ENCODE results near the gene SDC1. TPM values are rescaled to one million over a fixed set of nuclear protein-coding genes. Genes with fewer than 3 reads are reported as not detected.
"Not testable (repeated sequence)": the region's sequence is repeated elsewhere in the genome, so short reads cannot be mapped to it uniquely, and the experiment has no call there.

Gene SDC1
- total RNA-seq: 0.63 and 1.1 TPM in 2 replicates

- DNase-seq: peak; percentile 66
- H3K27ac Mint-ChIP-seq: no peak within 1 kb of the TSS
- peaks cover 5% of the 10 kb centered on the region for H3K4me1 Mint-ChIP-seq
- intact Hi-C loops (cut with micrococcal nuclease): no loop called here
- H3K36me3 Mint-ChIP-seq (ENCODE audit: low read depth): no peaks in the 10 kb centered on the region
- H3K9me3 Mint-ChIP-seq: no peaks in the 10 kb centered on the region
- peaks cover 63% of the 10 kb centered on the region for H3K27me3 Mint-ChIP-seq
- H3K4me3 Mint-ChIP-seq: peak within 1 kb of the TSS; percentile 69
Measured at GRCh38 chr2:20224716-20225293, at the start of gene SDC1. TSS of gene SDC1 (minus strand) at chr2:20225130. CDS start at chr2:20224867, 263 bp downstream.

GRCh38 chr2:20273042-20273441 lies 48.1 kb upstream of the SDC1 start:
- H3K27me3 Mint-ChIP-seq: no peaks in the 10 kb centered on the region
- DNase-seq: no peak
- intact Hi-C loops (cut with micrococcal nuclease): no loop called here
- peaks cover 34% of the 10 kb centered on the region for H3K36me3 Mint-ChIP-seq (ENCODE audit: low read depth)
- H3K4me3 Mint-ChIP-seq: no peak overlapping the region
- H3K4me1 Mint-ChIP-seq: no peaks in the 10 kb centered on the region
- no peak overlapping the region for H3K27ac Mint-ChIP-seq
- H3K9me3 Mint-ChIP-seq: no peaks in the 10 kb centered on the region

- H3K27ac Mint-ChIP-seq; intact Hi-C loops (cut with micrococcal nuclease); H3K4me3 Mint-ChIP-seq; H3K4me1 Mint-ChIP-seq; DNase-seq; H3K27me3 Mint-ChIP-seq; H3K9me3 Mint-ChIP-seq: not testable (repeated sequence)
- H3K36me3 Mint-ChIP-seq (ENCODE audit: low read depth): peaks cover 49% of the 10 kb centered on the region
Measured at GRCh38 chr2:20268317-20268716, 43.4 kb upstream of the SDC1 start.

GRCh38 chr2:20267529-20267928 lies 42.6 kb upstream of the SDC1 start:
- Mint-ChIP-seq H3K9me3 (no peaks in the 10 kb centered on the region), H3K4me1 (peaks cover 8% of the 10 kb centered on the region), H3K27me3 (no peaks in the 10 kb centered on the region), H3K36me3 (ENCODE audit: low read depth) (peaks cover 49% of the 10 kb centered on the region), H3K27ac (peak overlapping the region; percentile 24), H3K4me3 (no peak overlapping the region)
- no peak for DNase-seq
- intact Hi-C loops (cut with micrococcal nuclease): no loop called here

- no peaks in the 10 kb centered on the region for H3K9me3 Mint-ChIP-seq
- H3K27me3 Mint-ChIP-seq: no peaks in the 10 kb centered on the region
- DNase-seq: no peak
- H3K4me1 Mint-ChIP-seq: peaks cover 8% of the 10 kb centered on the region
- H3K4me3 Mint-ChIP-seq: no peak overlapping the region
- intact Hi-C loops (cut with micrococcal nuclease): loop anchor here (2.0 kb wide), 1 partner anchor 20 kb away; no protein-coding TSS in a partner anchor
- H3K27ac Mint-ChIP-seq: no peak overlapping the region
- peaks cover 48% of the 10 kb centered on the region for H3K36me3 Mint-ChIP-seq (ENCODE audit: low read depth)
Measured at GRCh38 chr2:20264629-20265028, 39.7 kb upstream of the SDC1 start.

GRCh38 chr2:20257411-20257810 lies 32.5 kb upstream of the SDC1 start:
- intact Hi-C loops (cut with micrococcal nuclease): loop anchor here (5.0 kb wide), 1 partner anchor 40 kb away; no protein-coding TSS in a partner anchor
- H3K36me3 Mint-ChIP-seq (ENCODE audit: low read depth): peaks cover 45% of the 10 kb centered on the region

GRCh38 chr2:20254731-20255130 lies 29.8 kb upstream of the SDC1 start:
- Mint-ChIP-seq H3K27me3 (no peaks in the 10 kb centered on the region), H3K4me3 (no peak overlapping the region), H3K4me1 (no peaks in the 10 kb centered on the region), H3K36me3 (ENCODE audit: low read depth) (peaks cover 54% of the 10 kb centered on the region), H3K9me3 (no peaks in the 10 kb centered on the region), H3K27ac (no peak overlapping the region)
- intact Hi-C loops (cut with micrococcal nuclease): loop anchor here (5.0 kb wide), 1 partner anchor 43 kb away; no protein-coding TSS in a partner anchor
- no peak for DNase-seq

More at GRCh38 chr2:20257411-20257810, 32.5 kb upstream of the SDC1 start:
- Mint-ChIP-seq H3K27me3 (no peaks in the 10 kb centered on the region), H3K9me3 (no peaks in the 10 kb centered on the region), H3K4me3 (no peak overlapping the region), H3K27ac (no peak overlapping the region), H3K4me1 (no peaks in the 10 kb centered on the region)
- no peak for DNase-seq

- no peak overlapping the region for H3K27ac Mint-ChIP-seq
- intact Hi-C loops (cut with micrococcal nuclease): no loop called here
- no peaks in the 10 kb centered on the region for H3K4me1 Mint-ChIP-seq
Measured at GRCh38 chr2:20250436-20250835, 25.5 kb upstream of the SDC1 start.

GRCh38 chr2:20249170-20249569 lies 24.2 kb upstream of the SDC1 start:
- Mint-ChIP-seq H3K4me1 (no peaks in the 10 kb centered on the region), H3K36me3 (ENCODE audit: low read depth) (peaks cover 52% of the 10 kb centered on the region), H3K27ac (no peak overlapping the region), H3K4me3 (no peak overlapping the region), H3K9me3 (no peaks in the 10 kb centered on the region), H3K27me3 (no peaks in the 10 kb centered on the region)
- no peak for DNase-seq
- intact Hi-C loops (cut with micrococcal nuclease): no loop called here

More at GRCh38 chr2:20250436-20250835, 25.5 kb upstream of the SDC1 start:
- Mint-ChIP-seq H3K4me3 (no peak overlapping the region), H3K36me3 (ENCODE audit: low read depth) (peaks cover 59% of the 10 kb centered on the region), H3K27me3 (no peaks in the 10 kb centered on the region), H3K9me3 (no peaks in the 10 kb centered on the region)
- no peak for DNase-seq

GRCh38 chr2:20247084-20247483 lies 22.2 kb upstream of the SDC1 start:
- peaks cover 34% of the 10 kb centered on the region for H3K36me3 Mint-ChIP-seq (ENCODE audit: low read depth)
- peak; percentile 49 for DNase-seq
- H3K27me3 Mint-ChIP-seq: no peaks in the 10 kb centered on the region
- H3K4me1 Mint-ChIP-seq: peaks cover under 1% of the 10 kb centered on the region
- intact Hi-C loops (cut with micrococcal nuclease): no loop called here
- no peaks in the 10 kb centered on the region for H3K9me3 Mint-ChIP-seq
- no peak overlapping the region for H3K27ac Mint-ChIP-seq
- no peak overlapping the region for H3K4me3 Mint-ChIP-seq

- peak; percentile 38 for DNase-seq
- H3K27me3 Mint-ChIP-seq, H3K4me1 Mint-ChIP-seq, H3K9me3 Mint-ChIP-seq, H3K4me3 Mint-ChIP-seq, H3K27ac Mint-ChIP-seq: not testable (repeated sequence)
- H3K36me3 Mint-ChIP-seq (ENCODE audit: low read depth): peaks cover 12% of the 10 kb centered on the region
- intact Hi-C loops (cut with micrococcal nuclease): loop anchor here (5.0 kb wide), 3 partner anchors 44 to 409 kb away; partner anchors contain the start of gene HS1BP3
Measured at GRCh38 chr2:20243637-20244036, 18.7 kb upstream of the SDC1 start.

- Mint-ChIP-seq H3K27me3 (peaks cover 9% of the 10 kb centered on the region), H3K4me1 (peaks cover 3% of the 10 kb centered on the region), H3K9me3 (no peaks in the 10 kb centered on the region), H3K4me3 (no peak overlapping the region), H3K36me3 (ENCODE audit: low read depth) (peaks cover 8% of the 10 kb centered on the region), H3K27ac (no peak overlapping the region)
- intact Hi-C loops (cut with micrococcal nuclease): loop anchor here (5.0 kb wide), 3 partner anchors 44 to 409 kb away; partner anchors contain the start of gene HS1BP3
- DNase-seq: no peak
Measured at GRCh38 chr2:20242727-20243377, 17.9 kb upstream of the SDC1 start.

- intact Hi-C loops (cut with micrococcal nuclease): loop anchor here (5.0 kb wide), 3 partner anchors 45 to 410 kb away; partner anchors contain the start of gene HS1BP3
- peaks cover 14% of the 10 kb centered on the region for H3K27me3 Mint-ChIP-seq
- H3K4me3 Mint-ChIP-seq: peak overlapping the region; percentile 37
- H3K27ac Mint-ChIP-seq: no peak overlapping the region
- H3K4me1 Mint-ChIP-seq: peaks cover 3% of the 10 kb centered on the region
- H3K36me3 Mint-ChIP-seq (ENCODE audit: low read depth): peaks cover 5% of the 10 kb centered on the region
- peak; percentile 80 for DNase-seq
- H3K9me3 Mint-ChIP-seq: no peaks in the 10 kb centered on the region
Measured at GRCh38 chr2:20241973-20242726, 17.2 kb upstream of the SDC1 start.

- DNase-seq; H3K27ac Mint-ChIP-seq; H3K4me3 Mint-ChIP-seq; H3K4me1 Mint-ChIP-seq; H3K36me3 Mint-ChIP-seq (ENCODE audit: low read depth); H3K9me3 Mint-ChIP-seq: not testable (repeated sequence)
- intact Hi-C loops (cut with micrococcal nuclease): loop anchor here (5.0 kb wide), 3 partner anchors 47 to 412 kb away; partner anchors contain the start of gene HS1BP3
- H3K27me3 Mint-ChIP-seq: peaks cover 19% of the 10 kb centered on the region
Measured at GRCh38 chr2:20240291-20240690, 15.4 kb upstream of the SDC1 start.

All from activated CD4-positive, alpha-beta T cell treated with anti-CD3 and anti-CD28 coated beads, Interleukin-2, amount 10 ng/mL, durations not matched to agents 24 days and 14 days (primary cell).